ENCODE data around the gene IGSF3.

Gene IGSF3

GRCh38 chr1:116692879-116693278, 25.3 kb upstream of the IGSF3 start (continued):
- TF ChIP-seq, protein P1, sequence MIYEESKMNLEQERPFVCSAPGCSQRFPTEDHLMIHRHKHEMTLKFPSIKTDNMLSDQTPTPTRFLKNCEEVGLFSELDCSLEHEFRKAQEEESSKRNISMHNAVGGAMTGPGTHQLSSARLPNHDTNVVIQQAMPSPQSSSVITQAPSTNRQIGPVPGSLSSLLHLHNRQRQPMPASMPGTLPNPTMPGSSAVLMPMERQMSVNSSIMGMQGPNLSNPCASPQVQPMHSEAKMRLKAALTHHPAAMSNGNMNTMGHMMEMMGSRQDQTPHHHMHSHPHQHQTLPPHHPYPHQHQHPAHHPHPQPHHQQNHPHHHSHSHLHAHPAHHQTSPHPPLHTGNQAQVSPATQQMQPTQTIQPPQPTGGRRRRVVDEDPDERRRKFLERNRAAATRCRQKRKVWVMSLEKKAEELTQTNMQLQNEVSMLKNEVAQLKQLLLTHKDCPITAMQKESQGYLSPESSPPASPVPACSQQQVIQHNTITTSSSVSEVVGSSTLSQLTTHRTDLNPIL (CRISPR knock-in tag; IDR thresholded peaks at IDR 0.05; ENCODE audit: low read depth), result no peak
- TF ChIP-seq ZFP3 (CRISPR knock-in tag; IDR thresholded peaks at IDR 0.05), result no peak
- no peak for TF ChIP-seq ZC3H10 (CRISPR knock-in tag; IDR thresholded peaks at IDR 0.05)

- ATAC-seq, result peak; percentile 68; the same call in 2 of the 3 replicates
- TF ChIP-seq ESRRG (CRISPR knock-in tag; IDR thresholded peaks at IDR 0.05) (no peak), GLIS3 (CRISPR knock-in tag; IDR thresholded peaks at IDR 0.05) (no peak)
Measured at GRCh38 chr1:116690849-116691406, 23.4 kb upstream of the IGSF3 start.

- ATAC-seq, result no peak
- no peak for TF ChIP-seq SNAI2 (CRISPR knock-in tag; IDR thresholded peaks at IDR 0.05)
- no peak for TF ChIP-seq PPARA (CRISPR knock-in tag; IDR thresholded peaks at IDR 0.05; ENCODE audit: borderline replicate concordance)
- no peak for TF ChIP-seq POU6F1 (CRISPR knock-in tag; IDR thresholded peaks at IDR 0.05; ENCODE audit: borderline replicate concordance, low read depth)
- TF ChIP-seq BACH2 (CRISPR knock-in tag; IDR thresholded peaks at IDR 0.05; ENCODE audit: borderline replicate concordance), result no peak
- TF ChIP-seq ZNF8 (CRISPR knock-in tag; IDR thresholded peaks at IDR 0.05), result no peak
- no peak for TF ChIP-seq TSHZ2 (CRISPR knock-in tag; IDR thresholded peaks at IDR 0.05)
- TF ChIP-seq ZNF565 (CRISPR knock-in tag; conservative IDR thresholded peaks at IDR 0.05; ENCODE audit: low read depth), result no peak
- TF ChIP-seq ARNTL (CRISPR knock-in tag; IDR thresholded peaks at IDR 0.05; ENCODE audit: borderline replicate concordance, low read depth), result no peak
Measured at GRCh38 chr1:116690396-116690848, 22.9 kb upstream of the IGSF3 start.

- TF ChIP-seq ISL1 (CRISPR knock-in tag; IDR thresholded peaks at IDR 0.05) (no peak), ZNF70 (CRISPR knock-in tag; IDR thresholded peaks at IDR 0.05) (no peak), PPARA (CRISPR knock-in tag; IDR thresholded peaks at IDR 0.05; ENCODE audit: borderline replicate concordance) (no peak), CSDC2 (CRISPR knock-in tag; IDR thresholded peaks at IDR 0.05) (no peak)
- no peak for ATAC-seq
Measured at GRCh38 chr1:116686723-116687352, 19.3 kb upstream of the IGSF3 start.

GRCh38 chr1:116686175-116686574, 18.6 kb upstream of the IGSF3 start:
- no peak for TF ChIP-seq ISL1 (CRISPR knock-in tag; IDR thresholded peaks at IDR 0.05)
- TF ChIP-seq CSRNP3 (CRISPR knock-in tag; IDR thresholded peaks at IDR 0.05), result no peak
- no peak for TF ChIP-seq GLIS3 (CRISPR knock-in tag; IDR thresholded peaks at IDR 0.05)
- TF ChIP-seq ZFP30 (CRISPR knock-in tag; IDR thresholded peaks at IDR 0.05), result no peak
- no peak for TF ChIP-seq SNAI2 (CRISPR knock-in tag; IDR thresholded peaks at IDR 0.05)
- TF ChIP-seq TOX (CRISPR knock-in tag; IDR thresholded peaks at IDR 0.05; ENCODE audit: borderline replicate concordance), result no peak
- no peak for TF ChIP-seq ZNF70 (CRISPR knock-in tag; IDR thresholded peaks at IDR 0.05)
- no peak for TF ChIP-seq ZNF565 (CRISPR knock-in tag; conservative IDR thresholded peaks at IDR 0.05; ENCODE audit: low read depth)
- no peak for TF ChIP-seq ARNTL (CRISPR knock-in tag; IDR thresholded peaks at IDR 0.05; ENCODE audit: borderline replicate concordance, low read depth)
- TF ChIP-seq ESRRG (CRISPR knock-in tag; IDR thresholded peaks at IDR 0.05), result no peak
- TF ChIP-seq ZC3H10 (CRISPR knock-in tag; IDR thresholded peaks at IDR 0.05), result no peak
- TF ChIP-seq TCF4 (CRISPR knock-in tag; IDR thresholded peaks at IDR 0.05; ENCODE audit: borderline replicate concordance), result no peak
- no peak for TF ChIP-seq BACH2 (CRISPR knock-in tag; IDR thresholded peaks at IDR 0.05; ENCODE audit: borderline replicate concordance)
- TF ChIP-seq CSDC2 (CRISPR knock-in tag; IDR thresholded peaks at IDR 0.05), result no peak
- no peak for TF ChIP-seq ZFP3 (CRISPR knock-in tag; IDR thresholded peaks at IDR 0.05)
- no peak for TF ChIP-seq OSR1 (CRISPR knock-in tag; IDR thresholded peaks at IDR 0.05)
- ATAC-seq, result no peak

All from SK-N-SH treated with all-trans-retinoic acid at 6 μM for 48 hours (cell line).